Prostate gland (tissue), 2 donors: ENCODE data around the gene ARMC2.

Experiments used
- POLR2A ChIP-seq: fragments of 450-650 bp; IDR thresholded peaks from one replicate; pipeline ENCODE4 v1.6.1; 2016; ENCODE audit warnings: antibody characterized with exemption, mild to moderate bottlenecking
- POLR2AphosphoS5 ChIP-seq: sonication (generic); formaldehyde crosslinking; IDR thresholded peaks from one replicate; pipeline ENCODE4 v1.6.1; 2017; ENCODE audit warnings: antibody characterized with exemption
- TF ChIP-seq, protein P1 (sequence below), 4 experiments: fragments of 200-600 bp in 2 of 4; fragments of 450-650 bp in 2 of 4; sonication (generic) in 2 of 4; IDR thresholded peaks; 1 replicate in 3 of 4; 2 replicates in 1 of 4; pipeline ENCODE4 v1.5.1; 2016 to 2019; ENCODE audit warnings: antibody characterized with exemption in 4 of 4, mild to moderate bottlenecking in 2 of 4, moderate library complexity in 2 of 4

DNA sequence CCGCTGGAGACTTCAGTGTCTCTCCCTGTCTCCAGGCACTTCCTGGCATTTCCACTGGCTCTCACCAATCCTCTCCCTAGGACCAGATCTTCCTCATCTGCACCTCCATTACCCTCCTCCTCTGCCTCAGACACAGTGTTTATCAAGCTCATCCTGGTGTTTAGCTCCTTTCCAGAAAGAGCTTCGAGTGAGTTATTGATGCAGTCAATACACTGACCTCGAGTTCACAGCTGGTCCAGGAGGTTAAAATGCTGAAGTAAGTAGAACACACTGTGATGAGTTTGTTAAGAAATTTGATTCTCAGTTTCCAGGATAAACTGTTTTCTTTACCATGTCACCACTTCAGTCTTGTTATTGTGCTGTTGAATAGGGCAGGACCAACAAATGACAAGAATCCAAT is 42.1 kb upstream of the ARMC2 start:
- TF ChIP-seq, protein P1, sequence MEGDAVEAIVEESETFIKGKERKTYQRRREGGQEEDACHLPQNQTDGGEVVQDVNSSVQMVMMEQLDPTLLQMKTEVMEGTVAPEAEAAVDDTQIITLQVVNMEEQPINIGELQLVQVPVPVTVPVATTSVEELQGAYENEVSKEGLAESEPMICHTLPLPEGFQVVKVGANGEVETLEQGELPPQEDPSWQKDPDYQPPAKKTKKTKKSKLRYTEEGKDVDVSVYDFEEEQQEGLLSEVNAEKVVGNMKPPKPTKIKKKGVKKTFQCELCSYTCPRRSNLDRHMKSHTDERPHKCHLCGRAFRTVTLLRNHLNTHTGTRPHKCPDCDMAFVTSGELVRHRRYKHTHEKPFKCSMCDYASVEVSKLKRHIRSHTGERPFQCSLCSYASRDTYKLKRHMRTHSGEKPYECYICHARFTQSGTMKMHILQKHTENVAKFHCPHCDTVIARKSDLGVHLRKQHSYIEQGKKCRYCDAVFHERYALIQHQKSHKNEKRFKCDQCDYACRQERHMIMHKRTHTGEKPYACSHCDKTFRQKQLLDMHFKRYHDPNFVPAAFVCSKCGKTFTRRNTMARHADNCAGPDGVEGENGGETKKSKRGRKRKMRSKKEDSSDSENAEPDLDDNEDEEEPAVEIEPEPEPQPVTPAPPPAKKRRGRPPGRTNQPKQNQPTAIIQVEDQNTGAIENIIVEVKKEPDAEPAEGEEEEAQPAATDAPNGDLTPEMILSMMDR (IDR thresholded peaks at IDR 0.05) = no peak
- TF ChIP-seq POLR2AphosphoS5 = no peak
- TF ChIP-seq POLR2A = no peak
